Measurements from ENCODE around the gene CHRM4.

DNA sequence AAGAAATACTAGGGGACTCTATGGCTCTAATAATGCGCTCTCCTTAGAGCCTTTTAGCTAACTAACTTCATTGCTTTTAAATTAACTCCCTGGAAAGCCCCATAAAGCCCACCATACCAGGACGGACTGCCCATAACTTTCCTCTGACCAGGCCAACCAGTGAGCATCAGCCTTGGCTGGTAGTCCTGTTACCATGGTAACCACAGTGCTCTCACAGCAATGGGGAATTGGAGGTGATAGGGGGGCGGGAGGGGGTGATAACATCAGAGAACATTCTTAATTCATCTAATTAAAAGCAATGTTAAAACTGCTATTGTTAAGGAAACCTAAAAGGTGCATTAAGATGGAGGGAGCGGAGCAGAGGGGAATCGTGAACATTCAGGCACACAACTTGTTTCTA, 27.2 kb upstream of the CHRM4 start:
- TF ChIP-seq POLR2A (IDR thresholded peaks at IDR 0.05; ENCODE audit: low read depth, low read length): no peak
- TF ChIP-seq POLR2AphosphoS5 (IDR thresholded peaks at IDR 0.05; ENCODE audit: low read depth, low read length): no peak
- TF ChIP-seq SPI1 (IDR thresholded peaks at IDR 0.05; ENCODE audit: low read depth, low read length): no peak
- TF ChIP-seq TAF1 (IDR thresholded peaks at IDR 0.05; ENCODE audit: low read depth, low read length): no peak

Data from GM12891 (cell line).